GM08714 (cell line): ENCODE results near the gene TNS2.
"Not testable (repeated sequence)": the region's sequence is repeated elsewhere in the genome, so short reads cannot be mapped to it uniquely, and the experiment has no call there.

ENCODE experiments used
- H3K4me3 ChIP-seq: fragments of 200-500 bp; sonication (Bioruptor generic); 2 replicates; pipeline ENCODE4 v1.5.1; 2014; ENCODE audit warnings: mild to moderate bottlenecking, low read length, inconsistent platforms
- ZNF274 ChIP-seq: IDR thresholded peaks from 2 replicates; pipeline ENCODE4 v1.6.1; 2012; ENCODE audit warnings: mild to moderate bottlenecking, low read depth, low read length

TNS2 gene

GRCh38 chr12:53049571-53050318, at the start of gene TNS2:
TSS of gene TNS2 (plus strand) at chr12:53050065. CDS start at chr12:53050186, 121 bp downstream.
- no peak for TF ChIP-seq ZNF274
- no peak within 1 kb of the TSS for H3K4me3 ChIP-seq

- no peak for TF ChIP-seq ZNF274
These were observed 45.7 kb upstream of the TNS2 start for GRCh38 chr12:53004178-53004577.

GRCh38 chr12:53004582-53004981, 45.3 kb upstream of the TNS2 start:
- no peak for TF ChIP-seq ZNF274
- H3K4me3 ChIP-seq = no peak overlapping the region

More at GRCh38 chr12:53004178-53004577, 45.7 kb upstream of the TNS2 start:
- no peak overlapping the region for H3K4me3 ChIP-seq

GRCh38 chr12:53005215-53005985, 44.5 kb upstream of the TNS2 start:
- peak overlapping the region; percentile 84 for H3K4me3 ChIP-seq
- no peak for TF ChIP-seq ZNF274

- no peak for TF ChIP-seq ZNF274
- peak within 1 kb of the TSS; percentile 84 for H3K4me3 ChIP-seq
These were observed 43.7 kb upstream of the TNS2 start, which contains the start of gene EIF4B for GRCh38 chr12:53005986-53006809. TSS of gene EIF4B (plus strand) at chr12:53006456. CDS start at chr12:53006484, 28 bp downstream.

- peak overlapping the region; percentile 84 for H3K4me3 ChIP-seq
- TF ChIP-seq ZNF274 = no peak
These were observed 43.0 kb upstream of the TNS2 start for GRCh38 chr12:53006810-53007309.

GRCh38 chr12:53007343-53007742, 42.5 kb upstream of the TNS2 start:
- H3K4me3 ChIP-seq = peak overlapping the region; percentile 84
- TF ChIP-seq ZNF274 = no peak

- H3K4me3 ChIP-seq = 0 out of 2 replicates have a peak overlapping the region, but pooled peaks have one; percentile 18
These were observed 41.1 kb upstream of the TNS2 start for GRCh38 chr12:53008760-53009159.

- no peak overlapping the region for H3K4me3 ChIP-seq
- TF ChIP-seq ZNF274 = no peak
These were observed 38.9 kb upstream of the TNS2 start for GRCh38 chr12:53010955-53011354.

- TF ChIP-seq ZNF274 = no peak
- no peak overlapping the region for H3K4me3 ChIP-seq
These were observed 38.0 kb upstream of the TNS2 start for GRCh38 chr12:53011889-53012288.

- no peak overlapping the region for H3K4me3 ChIP-seq
- TF ChIP-seq ZNF274 = no peak
These were observed 36.9 kb upstream of the TNS2 start for GRCh38 chr12:53012928-53013327.

GRCh38 chr12:53014709-53015108, 35.2 kb upstream of the TNS2 start:
- TF ChIP-seq ZNF274 = no peak

GRCh38 chr12:53025250-53025649, 24.6 kb upstream of the TNS2 start:
- no peak for TF ChIP-seq ZNF274
- H3K4me3 ChIP-seq = no peak overlapping the region

More at GRCh38 chr12:53014709-53015108, 35.2 kb upstream of the TNS2 start:
- H3K4me3 ChIP-seq = no peak overlapping the region

GRCh38 chr12:53027014-53027413, 22.9 kb upstream of the TNS2 start:
- H3K4me3 ChIP-seq = not testable (repeated sequence)
